ENCODE measurements around the gene ANGPTL3.

DNA sequence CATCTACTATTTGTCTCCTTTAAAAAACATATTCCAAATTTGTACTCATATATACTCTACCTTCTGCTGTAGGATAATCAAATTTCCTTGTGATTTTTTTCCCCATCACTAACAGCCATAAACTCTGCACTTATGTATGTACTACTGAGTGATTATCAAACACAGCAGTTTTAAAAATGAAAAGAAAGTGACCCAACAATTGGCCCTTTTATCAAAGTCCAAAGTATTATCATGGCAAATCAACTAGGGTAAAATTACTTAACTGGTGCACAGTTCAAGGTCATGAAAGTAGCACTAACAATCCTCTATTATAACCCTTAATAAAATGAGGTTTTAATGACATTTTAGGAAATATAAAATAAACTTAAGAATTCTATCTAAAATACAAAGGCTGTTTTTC, 11.6 kb downstream of the ANGPTL3 start:
- TF ChIP-seq, protein P1, sequence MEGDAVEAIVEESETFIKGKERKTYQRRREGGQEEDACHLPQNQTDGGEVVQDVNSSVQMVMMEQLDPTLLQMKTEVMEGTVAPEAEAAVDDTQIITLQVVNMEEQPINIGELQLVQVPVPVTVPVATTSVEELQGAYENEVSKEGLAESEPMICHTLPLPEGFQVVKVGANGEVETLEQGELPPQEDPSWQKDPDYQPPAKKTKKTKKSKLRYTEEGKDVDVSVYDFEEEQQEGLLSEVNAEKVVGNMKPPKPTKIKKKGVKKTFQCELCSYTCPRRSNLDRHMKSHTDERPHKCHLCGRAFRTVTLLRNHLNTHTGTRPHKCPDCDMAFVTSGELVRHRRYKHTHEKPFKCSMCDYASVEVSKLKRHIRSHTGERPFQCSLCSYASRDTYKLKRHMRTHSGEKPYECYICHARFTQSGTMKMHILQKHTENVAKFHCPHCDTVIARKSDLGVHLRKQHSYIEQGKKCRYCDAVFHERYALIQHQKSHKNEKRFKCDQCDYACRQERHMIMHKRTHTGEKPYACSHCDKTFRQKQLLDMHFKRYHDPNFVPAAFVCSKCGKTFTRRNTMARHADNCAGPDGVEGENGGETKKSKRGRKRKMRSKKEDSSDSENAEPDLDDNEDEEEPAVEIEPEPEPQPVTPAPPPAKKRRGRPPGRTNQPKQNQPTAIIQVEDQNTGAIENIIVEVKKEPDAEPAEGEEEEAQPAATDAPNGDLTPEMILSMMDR (IDR thresholded peaks at IDR 0.05), result no peak
- TF ChIP-seq POLR2A (IDR thresholded peaks at IDR 0.05), result no peak

Measured in body of pancreas (tissue), 4 donors.